Astrocyte (in vitro differentiated cells and primary cell): Measurements from ENCODE around the gene CLEC4C. TPM values are rescaled to one million over a fixed set of nuclear protein-coding genes. Genes with fewer than 3 reads are reported as not detected.
"Not testable (repeated sequence)": the region's sequence is repeated elsewhere in the genome, so short reads cannot be mapped to it uniquely, and the experiment has no call there.

ENCODE experiments used
- DNase-seq: peaks from one replicate; pipeline ENCODE4 v3.0.0-alpha.2; 2010; ENCODE audit warnings: low read depth
- FAIRE-seq: peaks from 2 replicates; lab custom pipeline; 2011; peaks lifted over from hg19 to GRCh38; lab: Jason Lieb, UNC
- H2AFZ ChIP-seq: 2 replicates; pipeline ENCODE4 v1.6.0; 2012; ENCODE audit warnings: low read depth, low read length, inconsistent platforms
- H3K27ac ChIP-seq: 2 replicates; pipeline ENCODE4 v1.5.1; 2011; ENCODE audit warnings: low read depth, low read length, inconsistent platforms
- H3K27me3 ChIP-seq: 2 replicates; pipeline ENCODE4 v1.6.0; 2011; ENCODE audit warnings: low read length, inconsistent platforms; ENCODE audit not compliant: insufficient read depth
- H3K36me3 ChIP-seq: 2 replicates; pipeline ENCODE4 v1.5.1; 2011; ENCODE audit warnings: low read length, inconsistent platforms; ENCODE audit not compliant: insufficient read depth
- H3K4me1 ChIP-seq: 2 replicates; pipeline ENCODE4 v1.5.1; 2011; ENCODE audit warnings: low read length, inconsistent platforms; ENCODE audit not compliant: insufficient read depth
- H3K4me2 ChIP-seq: 2 replicates; pipeline ENCODE4 v1.6.0; 2012; ENCODE audit warnings: low read length, inconsistent platforms
- H3K4me3 ChIP-seq: 2 replicates; pipeline ENCODE4 v1.5.1; 2011; ENCODE audit warnings: low read depth, mild to moderate bottlenecking, low read length, inconsistent platforms; ENCODE audit not compliant: insufficient read depth
- H3K79me2 ChIP-seq: 2 replicates; pipeline ENCODE4 v1.6.0; 2012; ENCODE audit warnings: mild to moderate bottlenecking, low read length, inconsistent platforms; ENCODE audit not compliant: insufficient read depth
- H3K9ac ChIP-seq: 2 replicates; pipeline ENCODE4 v1.6.0; 2012; ENCODE audit warnings: mild to moderate bottlenecking, low read length, inconsistent platforms
- H3K9me3 ChIP-seq: 2 replicates; pipeline ENCODE4 v1.5.1; 2012; ENCODE audit warnings: low read depth, mild to moderate bottlenecking, low read length, inconsistent platforms; ENCODE audit not compliant: insufficient read depth
- H4K20me1 ChIP-seq: 2 replicates; pipeline ENCODE4 v1.6.0; 2012; ENCODE audit warnings: low read length, inconsistent platforms; ENCODE audit not compliant: insufficient read depth
- H3K27ac Mint-ChIP-seq: one replicate; pipeline ENCODE4 v1.8.0; 2021; ENCODE audit warnings: mild to moderate bottlenecking, mixed read lengths; ENCODE audit not compliant: unreplicated experiment
- H3K27me3 Mint-ChIP-seq: one replicate; pipeline ENCODE4 v1.8.0; 2021; ENCODE audit warnings: low read depth, mixed read lengths; ENCODE audit not compliant: unreplicated experiment
- H3K36me3 Mint-ChIP-seq: one replicate; pipeline ENCODE4 v1.8.0; 2021; ENCODE audit warnings: low read depth, mixed read lengths; ENCODE audit not compliant: unreplicated experiment
- H3K4me1 Mint-ChIP-seq: one replicate; pipeline ENCODE4 v1.8.0; 2021; ENCODE audit warnings: low read depth, mixed read lengths; ENCODE audit not compliant: unreplicated experiment
- H3K4me3 Mint-ChIP-seq: one replicate; pipeline ENCODE4 v1.8.0; 2021; ENCODE audit warnings: mild to moderate bottlenecking, moderate library complexity, mixed read lengths; ENCODE audit not compliant: unreplicated experiment
- H3K9me3 Mint-ChIP-seq: one replicate; pipeline ENCODE4 v1.8.0; 2021; ENCODE audit warnings: mild to moderate bottlenecking, mixed read lengths; ENCODE audit not compliant: unreplicated experiment
- EZH2 ChIP-seq: IDR thresholded peaks from 2 replicates; pipeline ENCODE4 v1.6.1; 2012; ENCODE audit warnings: mild to moderate bottlenecking, low read length, inconsistent platforms; ENCODE audit not compliant: insufficient read depth
- total RNA-seq: library from RNA; stranded (reverse); gene quantifications from 2 replicates; pipeline ENCODE4 v1.2.1, GENCODE V29; 2021
- TF ChIP-seq, protein P1 (sequence below): IDR thresholded peaks from 2 replicates; pipeline ENCODE4 v1.5.1; 2011; ENCODE audit warnings: low read depth, mild to moderate bottlenecking, inconsistent platforms, low read length, moderate library complexity; ENCODE audit not compliant: insufficient read depth

Gene CLEC4C
- total RNA-seq, 1 donor from 2014 or later: not detected

DNA sequence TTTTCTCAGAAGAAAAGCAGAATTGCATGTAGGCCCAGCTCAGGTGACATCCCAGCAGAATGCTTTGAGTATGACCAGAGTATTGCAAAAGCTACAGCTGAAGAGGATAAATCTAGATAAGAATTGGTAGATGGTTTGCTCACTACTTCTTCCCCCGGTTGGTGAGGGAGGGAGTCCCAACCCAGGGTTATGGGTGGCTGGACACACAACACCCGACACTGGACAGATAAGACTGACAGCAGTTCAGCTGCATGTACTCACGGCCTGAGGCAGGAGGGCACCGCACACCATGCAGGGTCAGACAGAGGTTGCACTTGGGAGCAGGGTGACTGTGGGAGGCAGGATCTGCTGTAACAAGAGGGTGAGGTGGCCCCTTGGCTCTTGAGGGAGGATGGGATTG is 1.7 kb upstream of the CLEC4C start:
- DNase-seq: no peak
- FAIRE-seq: no peak
- H3K79me2 ChIP-seq: no peaks in the 10 kb centered on the region

DNA sequence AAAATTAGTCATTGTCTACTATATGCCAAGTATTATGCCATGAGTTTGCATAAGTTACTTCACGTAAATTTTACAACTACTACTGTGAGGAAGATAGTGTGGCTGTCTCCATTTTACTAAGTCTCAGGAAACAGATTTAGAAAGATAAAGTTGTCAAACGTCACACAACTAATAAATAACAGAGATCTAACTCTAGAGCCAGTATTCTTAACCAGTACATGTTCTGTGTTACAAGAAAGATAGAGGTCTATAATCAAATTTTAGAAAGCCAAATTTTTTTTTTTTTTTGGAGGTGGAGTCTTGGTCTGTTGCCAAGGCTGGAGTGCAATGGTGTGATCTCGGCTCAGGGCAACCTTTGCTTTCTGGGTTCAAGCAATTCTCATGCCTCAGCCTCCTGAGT is 14.2 kb downstream of the CLEC4C start:
- H3K9ac ChIP-seq: no peak overlapping the region
- DNase-seq: no peak
- H3K27ac ChIP-seq: no peak overlapping the region
- Mint-ChIP-seq H3K27ac (no peak overlapping the region), H3K27me3 (no peaks in the 10 kb centered on the region), H3K4me3 (no peak overlapping the region), H3K36me3 (no peaks in the 10 kb centered on the region), H3K9me3 (no peaks in the 10 kb centered on the region), H3K4me1 (peaks cover 3% of the 10 kb centered on the region)
- H3K4me3 ChIP-seq: no peak overlapping the region
- H3K36me3 ChIP-seq: no peaks in the 10 kb centered on the region
- H2AFZ ChIP-seq: no peak overlapping the region
- no peaks in the 10 kb centered on the region for H3K9me3 ChIP-seq
- H3K4me2 ChIP-seq: no peak overlapping the region
- FAIRE-seq: no peak
- no peaks in the 10 kb centered on the region for H3K4me1 ChIP-seq
- TF ChIP-seq, protein P1, sequence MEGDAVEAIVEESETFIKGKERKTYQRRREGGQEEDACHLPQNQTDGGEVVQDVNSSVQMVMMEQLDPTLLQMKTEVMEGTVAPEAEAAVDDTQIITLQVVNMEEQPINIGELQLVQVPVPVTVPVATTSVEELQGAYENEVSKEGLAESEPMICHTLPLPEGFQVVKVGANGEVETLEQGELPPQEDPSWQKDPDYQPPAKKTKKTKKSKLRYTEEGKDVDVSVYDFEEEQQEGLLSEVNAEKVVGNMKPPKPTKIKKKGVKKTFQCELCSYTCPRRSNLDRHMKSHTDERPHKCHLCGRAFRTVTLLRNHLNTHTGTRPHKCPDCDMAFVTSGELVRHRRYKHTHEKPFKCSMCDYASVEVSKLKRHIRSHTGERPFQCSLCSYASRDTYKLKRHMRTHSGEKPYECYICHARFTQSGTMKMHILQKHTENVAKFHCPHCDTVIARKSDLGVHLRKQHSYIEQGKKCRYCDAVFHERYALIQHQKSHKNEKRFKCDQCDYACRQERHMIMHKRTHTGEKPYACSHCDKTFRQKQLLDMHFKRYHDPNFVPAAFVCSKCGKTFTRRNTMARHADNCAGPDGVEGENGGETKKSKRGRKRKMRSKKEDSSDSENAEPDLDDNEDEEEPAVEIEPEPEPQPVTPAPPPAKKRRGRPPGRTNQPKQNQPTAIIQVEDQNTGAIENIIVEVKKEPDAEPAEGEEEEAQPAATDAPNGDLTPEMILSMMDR: no peak
- no peak for TF ChIP-seq EZH2
- no peaks in the 10 kb centered on the region for H4K20me1 ChIP-seq
- H3K79me2 ChIP-seq: no peaks in the 10 kb centered on the region
- H3K27me3 ChIP-seq: no peaks in the 10 kb centered on the region

More for the DNA sequence above, 1.7 kb upstream of the CLEC4C start:
- Mint-ChIP-seq H3K27ac (no peak overlapping the region), H3K36me3 (no peaks in the 10 kb centered on the region), H3K9me3 (no peaks in the 10 kb centered on the region), H3K27me3 (no peaks in the 10 kb centered on the region), H3K4me3 (no peak overlapping the region), H3K4me1 (no peaks in the 10 kb centered on the region)
- Histone ChIP-seq H3K36me3 (no peaks in the 10 kb centered on the region), H3K4me2 (no peak overlapping the region), H3K27ac (no peak overlapping the region), H2AFZ (no peak overlapping the region), H3K4me1 (no peaks in the 10 kb centered on the region), H3K27me3 (no peaks in the 10 kb centered on the region), H3K4me3 (no peak overlapping the region), H3K9ac (no peak overlapping the region), H3K9me3 (peaks cover under 1% of the 10 kb centered on the region), H4K20me1 (no peaks in the 10 kb centered on the region)
- TF ChIP-seq EZH2: no peak
- TF ChIP-seq, protein P1: no peak

DNA sequence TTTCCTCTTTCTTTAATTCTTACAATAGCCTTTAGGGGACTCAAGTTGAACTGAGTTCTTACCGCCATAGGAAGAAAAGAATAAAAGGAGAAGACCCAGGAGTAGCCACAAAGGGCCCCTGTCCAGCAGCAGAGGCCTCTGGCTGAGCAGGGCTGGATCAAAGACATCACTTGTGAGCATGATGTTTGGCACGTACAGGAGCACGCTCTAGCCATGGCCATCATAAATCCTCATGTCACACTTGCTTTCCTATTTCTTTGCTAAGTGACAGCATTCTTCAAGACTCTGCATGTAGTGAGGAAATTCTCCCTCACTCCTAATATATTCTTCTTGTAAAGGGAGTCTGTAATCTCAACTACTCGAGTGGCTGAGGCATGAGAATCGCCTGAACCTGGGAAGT is 15.7 kb downstream of the CLEC4C start:
- Histone ChIP-seq H3K27ac (no peak overlapping the region), H3K4me3 (no peak overlapping the region), H3K9ac (no peak overlapping the region), H2AFZ (no peak overlapping the region), H4K20me1 (no peaks in the 10 kb centered on the region), H3K4me2 (no peak overlapping the region), H3K36me3 (no peaks in the 10 kb centered on the region), H3K4me1 (no peaks in the 10 kb centered on the region), H3K27me3 (no peaks in the 10 kb centered on the region), H3K79me2 (no peaks in the 10 kb centered on the region), H3K9me3 (no peaks in the 10 kb centered on the region)
- Mint-ChIP-seq H3K36me3 (no peaks in the 10 kb centered on the region), H3K27me3 (no peaks in the 10 kb centered on the region), H3K4me1 (peaks cover 3% of the 10 kb centered on the region), H3K4me3 (no peak overlapping the region), H3K9me3 (no peaks in the 10 kb centered on the region), H3K27ac (no peak overlapping the region)
- no peak for FAIRE-seq
- no peak for DNase-seq
- no peak for TF ChIP-seq EZH2
- TF ChIP-seq, protein P1: no peak

DNA sequence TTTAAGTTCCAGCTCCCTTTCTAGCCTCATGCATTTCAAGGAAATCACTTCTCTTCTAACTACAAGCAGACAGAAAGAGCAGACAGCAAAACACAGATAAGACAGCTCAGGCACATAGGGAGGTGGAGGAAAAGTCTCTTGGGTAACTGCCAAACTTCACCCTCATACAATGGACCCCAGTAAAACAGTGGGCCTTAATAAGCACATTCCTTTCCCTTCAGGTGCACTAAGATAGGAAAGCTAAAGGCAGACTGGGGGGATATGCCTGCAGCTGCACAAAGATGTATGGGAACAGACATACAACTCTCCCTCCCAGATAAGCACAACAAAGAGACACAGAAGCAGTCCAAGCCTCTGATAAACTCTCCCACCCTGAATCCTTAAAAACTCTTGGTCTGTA is 16.2 kb downstream of the CLEC4C start:
- H3K9ac ChIP-seq, H3K27me3 ChIP-seq, H2AFZ ChIP-seq, H3K27ac ChIP-seq, H4K20me1 ChIP-seq, DNase-seq, H3K4me2 ChIP-seq, H3K27me3 Mint-ChIP-seq, H3K79me2 ChIP-seq, H3K9me3 ChIP-seq, H3K36me3 Mint-ChIP-seq, H3K4me1 ChIP-seq, H3K4me3 Mint-ChIP-seq, H3K4me3 ChIP-seq, H3K36me3 ChIP-seq, H3K9me3 Mint-ChIP-seq, H3K4me1 Mint-ChIP-seq, FAIRE-seq, H3K27ac Mint-ChIP-seq: not testable (repeated sequence)
